Progenitor cell of endocrine pancreas (in vitro differentiated cells): ENCODE measurements around the gene CYP1A1. TPM values are rescaled to one million over a fixed set of nuclear protein-coding genes. Genes with fewer than 3 reads are reported as not detected.

ENCODE experiments used
- DNase-seq: peaks from one replicate; pipeline ENCODE4 v3.0.0; 2021; ENCODE audit warnings: low spot score; ENCODE audit not compliant: unreplicated experiment
- H3K27ac Mint-ChIP-seq: 2 replicates; pipeline ENCODE4 v1.8.0; 2021; ENCODE audit warnings: mild to moderate bottlenecking, moderate library complexity, mixed read lengths
- H3K27me3 Mint-ChIP-seq: 2 replicates; pipeline ENCODE4 v1.8.0; 2021; ENCODE audit warnings: mixed read lengths
- H3K36me3 Mint-ChIP-seq: 2 replicates; pipeline ENCODE4 v1.8.0; 2022; ENCODE audit warnings: mixed read lengths; ENCODE audit not compliant: insufficient read depth
- H3K4me1 Mint-ChIP-seq: 2 replicates; pipeline ENCODE4 v1.8.0; 2021; ENCODE audit warnings: low read depth, mixed read lengths
- H3K4me3 Mint-ChIP-seq: 2 replicates; pipeline ENCODE4 v1.8.0; 2021; ENCODE audit warnings: low read depth, mild to moderate bottlenecking, moderate library complexity, mixed read lengths
- H3K9me3 Mint-ChIP-seq: 2 replicates; pipeline ENCODE4 v1.8.0; 2021; ENCODE audit warnings: low read depth, mixed read lengths
- total RNA-seq: library from RNA; stranded (reverse); gene quantifications from 2 replicates; pipeline ENCODE4 v1.2.1, GENCODE V29; 2021
- TF ChIP-seq, protein P1 (sequence below): fragments of 200-600 bp; sonication (generic); IDR thresholded peaks from one replicate; pipeline ENCODE4 v1.5.0; 2021; ENCODE audit warnings: antibody characterized with exemption, mild to moderate bottlenecking; ENCODE audit not compliant: unreplicated experiment

Gene CYP1A1
- total RNA-seq, 1 donor from 2014 or later = 1.5 TPM

DNA sequence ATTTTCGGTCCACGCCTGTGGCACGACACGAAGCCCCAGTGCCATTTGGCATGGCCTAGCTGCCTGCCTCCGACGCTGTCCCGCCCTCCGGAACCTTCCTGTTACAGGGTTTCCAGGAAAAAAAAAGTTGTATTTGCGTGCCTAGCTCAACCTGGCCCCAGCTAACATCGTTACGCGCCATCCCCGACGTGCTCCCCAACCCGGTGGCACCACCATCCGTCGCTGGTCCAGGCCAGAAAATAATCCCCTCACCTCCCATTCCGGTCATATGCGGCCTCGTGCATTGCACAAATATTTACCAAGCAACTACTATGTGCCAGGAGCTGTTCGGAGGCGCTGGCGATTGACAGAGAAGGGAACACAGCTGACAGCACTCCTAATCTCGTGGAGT, 1.4 kb upstream of the CYP1A1 start:
- Mint-ChIP-seq H3K4me1 (peaks cover 14% of the 10 kb centered on the region), H3K9me3 (no peaks in the 10 kb centered on the region), H3K27ac (peak overlapping the region; percentile 24), H3K27me3 (peaks cover 23% of the 10 kb centered on the region), H3K36me3 (no peaks in the 10 kb centered on the region), H3K4me3 (peak overlapping the region; percentile 63)
- no peak for DNase-seq
- TF ChIP-seq, protein P1, sequence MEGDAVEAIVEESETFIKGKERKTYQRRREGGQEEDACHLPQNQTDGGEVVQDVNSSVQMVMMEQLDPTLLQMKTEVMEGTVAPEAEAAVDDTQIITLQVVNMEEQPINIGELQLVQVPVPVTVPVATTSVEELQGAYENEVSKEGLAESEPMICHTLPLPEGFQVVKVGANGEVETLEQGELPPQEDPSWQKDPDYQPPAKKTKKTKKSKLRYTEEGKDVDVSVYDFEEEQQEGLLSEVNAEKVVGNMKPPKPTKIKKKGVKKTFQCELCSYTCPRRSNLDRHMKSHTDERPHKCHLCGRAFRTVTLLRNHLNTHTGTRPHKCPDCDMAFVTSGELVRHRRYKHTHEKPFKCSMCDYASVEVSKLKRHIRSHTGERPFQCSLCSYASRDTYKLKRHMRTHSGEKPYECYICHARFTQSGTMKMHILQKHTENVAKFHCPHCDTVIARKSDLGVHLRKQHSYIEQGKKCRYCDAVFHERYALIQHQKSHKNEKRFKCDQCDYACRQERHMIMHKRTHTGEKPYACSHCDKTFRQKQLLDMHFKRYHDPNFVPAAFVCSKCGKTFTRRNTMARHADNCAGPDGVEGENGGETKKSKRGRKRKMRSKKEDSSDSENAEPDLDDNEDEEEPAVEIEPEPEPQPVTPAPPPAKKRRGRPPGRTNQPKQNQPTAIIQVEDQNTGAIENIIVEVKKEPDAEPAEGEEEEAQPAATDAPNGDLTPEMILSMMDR = no peak

DNA sequence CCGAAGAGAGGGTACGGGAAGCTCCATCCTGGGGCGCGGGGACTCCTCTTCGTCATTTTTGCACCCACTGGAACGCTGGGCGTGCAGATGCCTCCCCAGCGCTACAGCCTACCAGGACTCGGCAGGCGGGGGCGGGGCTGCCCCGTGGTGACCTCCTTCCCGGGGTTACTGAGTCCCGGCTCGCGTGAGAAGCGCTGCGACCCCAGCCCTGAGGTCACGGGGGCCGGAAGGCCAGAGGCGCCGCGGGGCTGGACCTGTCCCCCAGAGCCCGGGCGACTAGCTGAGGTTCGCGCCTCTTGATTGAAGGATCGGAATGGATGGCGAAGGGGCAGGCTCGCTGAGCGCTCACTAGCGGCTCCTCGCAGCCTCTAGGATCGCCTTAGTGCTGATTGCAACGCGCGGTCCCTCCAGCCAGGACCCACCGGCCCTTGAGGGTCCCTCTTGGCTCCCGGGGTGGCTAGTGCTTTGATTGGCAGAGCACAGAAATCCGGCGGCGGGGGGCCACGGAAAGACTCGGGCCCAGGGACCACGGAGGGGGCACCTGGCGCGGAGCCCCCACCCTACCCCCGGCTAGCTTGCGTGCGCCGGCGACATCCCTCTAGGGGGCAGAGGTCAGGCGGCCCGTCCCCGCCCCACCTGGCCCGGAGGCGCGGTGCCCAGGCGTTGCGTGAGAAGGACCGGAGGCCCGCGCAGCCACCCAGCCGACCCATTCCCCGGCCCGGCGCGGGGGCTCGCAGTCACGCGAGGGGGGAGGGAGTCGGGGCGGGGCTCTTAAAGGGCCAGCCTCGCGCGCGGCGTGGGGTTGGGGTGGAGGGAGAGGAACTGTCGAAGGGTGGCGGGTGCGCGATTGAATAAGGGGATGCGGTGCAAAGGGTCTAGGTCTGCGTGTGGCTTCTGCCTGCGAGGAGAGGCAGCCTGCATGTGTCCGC, 781 bp upstream of the CYP1A1 start:
- Mint-ChIP-seq H3K4me1 (peaks cover 12% of the 10 kb centered on the region), H3K27me3 (peaks cover 25% of the 10 kb centered on the region), H3K9me3 (no peaks in the 10 kb centered on the region), H3K27ac (peak overlapping the region; percentile 24), H3K36me3 (no peaks in the 10 kb centered on the region), H3K4me3 (peak overlapping the region; percentile 70)
- TF ChIP-seq, protein P1 = peak; percentile 27
- peak; percentile 42 for DNase-seq

DNA sequence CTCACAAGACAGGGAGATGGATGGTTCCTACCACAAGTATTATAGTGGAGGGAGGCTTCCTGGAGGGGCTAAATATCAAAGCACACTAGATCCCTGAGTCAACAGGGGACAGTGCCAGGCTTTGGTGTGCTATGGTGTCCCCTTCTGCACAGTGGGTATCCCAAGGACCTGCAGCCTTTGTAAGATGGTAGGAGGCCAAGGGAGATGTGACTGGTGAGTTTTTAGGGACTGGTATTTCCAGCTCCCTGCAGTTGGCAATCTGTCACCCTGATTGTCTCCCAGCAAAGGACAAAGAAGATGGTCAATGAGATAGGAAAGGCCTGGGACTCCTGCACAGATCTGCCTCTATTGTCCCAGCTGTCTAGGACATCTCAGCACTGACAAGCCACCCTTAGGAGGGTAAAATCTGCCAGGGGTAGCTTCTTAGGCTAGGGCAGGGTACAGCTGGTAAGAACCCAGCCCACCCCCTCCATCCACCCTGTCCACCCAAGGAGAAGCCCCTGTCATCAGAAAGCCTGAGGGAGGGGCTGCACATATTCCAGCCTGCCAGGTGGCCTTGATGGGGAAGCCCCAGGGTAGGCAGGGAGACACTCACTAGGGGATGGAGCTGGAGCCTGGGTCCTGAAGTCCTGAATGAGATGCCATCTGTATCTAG, 631 bp downstream of the CYP1A1 start:
- Mint-ChIP-seq H3K4me1 (peaks cover 5% of the 10 kb centered on the region), H3K4me3 (peak overlapping the region; percentile 70), H3K9me3 (no peaks in the 10 kb centered on the region), H3K36me3 (no peaks in the 10 kb centered on the region), H3K27me3 (peaks cover 32% of the 10 kb centered on the region), H3K27ac (no peak overlapping the region)
- no peak for DNase-seq
- TF ChIP-seq, protein P1 = no peak

DNA sequence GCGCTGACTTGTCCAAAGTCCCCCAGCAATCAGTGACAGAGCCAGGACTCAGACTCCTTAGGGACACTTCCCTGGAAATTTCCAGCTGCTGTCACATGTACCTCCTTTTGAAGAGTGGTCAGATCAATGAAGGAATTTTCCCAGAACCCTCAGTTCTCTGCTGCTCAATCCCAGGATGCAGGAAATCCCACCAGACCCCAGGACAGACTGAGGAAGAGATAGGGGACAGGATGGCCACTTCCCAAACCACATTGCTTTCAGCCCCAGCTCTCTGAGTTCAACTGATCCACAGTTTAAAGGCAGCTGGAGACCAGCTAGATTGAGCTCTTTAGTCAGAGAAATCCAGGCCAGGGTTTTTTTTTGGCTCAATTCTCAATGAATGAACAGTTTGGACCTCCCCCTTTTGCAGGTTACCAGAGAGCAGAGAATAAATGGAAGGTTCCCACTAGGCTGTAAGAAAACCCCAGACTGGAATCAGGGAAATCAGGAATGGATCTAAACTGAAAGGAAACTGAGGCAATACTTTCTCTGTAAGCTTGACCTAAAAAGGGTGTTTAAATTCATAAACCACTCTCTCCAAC, 1.5 kb downstream of the CYP1A1 start:
- DNase-seq = no peak
- Mint-ChIP-seq H3K4me1 (peaks cover 5% of the 10 kb centered on the region), H3K36me3 (no peaks in the 10 kb centered on the region), H3K4me3 (peak overlapping the region; percentile 33), H3K9me3 (no peaks in the 10 kb centered on the region), H3K27me3 (peaks cover 35% of the 10 kb centered on the region), H3K27ac (no peak overlapping the region)
- TF ChIP-seq, protein P1 = no peak

DNA sequence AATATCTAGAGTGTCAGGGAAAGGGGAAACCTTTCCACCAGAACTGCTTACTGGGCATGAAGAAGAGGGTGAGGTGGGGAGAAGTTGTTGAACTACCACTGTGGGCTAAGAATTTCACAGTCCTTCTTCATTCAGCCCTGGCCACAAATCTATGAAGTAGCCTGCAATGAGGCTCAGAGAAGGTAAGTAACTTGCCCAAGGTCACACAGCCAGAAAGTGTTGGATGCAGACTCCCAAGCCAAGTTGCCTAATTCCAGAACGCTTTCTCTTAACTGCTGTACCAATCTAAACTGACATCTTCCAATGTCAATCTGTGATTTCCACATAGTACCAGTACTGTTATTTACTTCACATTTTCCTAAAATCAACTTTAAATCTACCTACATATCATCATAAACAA, 2.1 kb downstream of the CYP1A1 start:
- H3K4me3 Mint-ChIP-seq = no peak overlapping the region
- peaks cover 35% of the 10 kb centered on the region for H3K27me3 Mint-ChIP-seq
- peaks cover 5% of the 10 kb centered on the region for H3K4me1 Mint-ChIP-seq
- H3K36me3 Mint-ChIP-seq = no peaks in the 10 kb centered on the region
- TF ChIP-seq, protein P1 = no peak
- no peak overlapping the region for H3K27ac Mint-ChIP-seq
- no peaks in the 10 kb centered on the region for H3K9me3 Mint-ChIP-seq
- DNase-seq = no peak
